Thyroid gland (tissue), 4 donors: ENCODE data around the gene PCAT6.

ENCODE experiments used
- POLR2A ChIP-seq, 2 donors: fragments of 450-650 bp; IDR thresholded peaks; one replicate each; pipeline ENCODE4 v1.6.1; 2017; ENCODE audit warnings: antibody characterized with exemption in 2 of 2, mild to moderate bottlenecking in 2 of 2, moderate library complexity in 1 of 2
- TF ChIP-seq, protein P1 (sequence below), 6 experiments: fragments of 200-600 bp in 3 of 6; fragments of 450-650 bp in 3 of 6; sonication (generic) in 3 of 6; IDR thresholded peaks; one replicate each; pipeline ENCODE4 v1.5.1; 2016 to 2019; ENCODE audit warnings: antibody characterized with exemption in 6 of 6, mild to moderate bottlenecking in 2 of 6, inconsistent platforms in 1 of 6, moderate library complexity in 1 of 6

DNA sequence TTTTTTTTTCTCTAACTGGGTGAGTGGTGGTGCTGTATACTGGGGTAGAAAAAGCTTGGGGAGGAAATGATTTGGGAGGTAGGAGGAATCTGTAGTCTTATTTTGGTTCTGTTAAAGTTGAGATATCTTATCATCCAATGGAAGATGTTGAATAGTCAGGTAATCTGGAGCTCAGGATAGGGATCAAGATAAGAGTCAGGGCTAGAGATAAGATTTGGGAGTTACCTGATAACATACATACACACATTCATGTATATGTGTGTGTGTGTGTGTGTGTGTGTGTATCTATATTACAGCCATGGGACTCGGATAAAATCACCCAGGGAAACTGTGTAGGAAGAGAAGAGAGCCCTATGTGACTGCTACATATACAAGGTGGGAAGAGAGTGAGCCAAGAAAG is 8.1 kb downstream of the PCAT6 start:
- TF ChIP-seq, protein P1, sequence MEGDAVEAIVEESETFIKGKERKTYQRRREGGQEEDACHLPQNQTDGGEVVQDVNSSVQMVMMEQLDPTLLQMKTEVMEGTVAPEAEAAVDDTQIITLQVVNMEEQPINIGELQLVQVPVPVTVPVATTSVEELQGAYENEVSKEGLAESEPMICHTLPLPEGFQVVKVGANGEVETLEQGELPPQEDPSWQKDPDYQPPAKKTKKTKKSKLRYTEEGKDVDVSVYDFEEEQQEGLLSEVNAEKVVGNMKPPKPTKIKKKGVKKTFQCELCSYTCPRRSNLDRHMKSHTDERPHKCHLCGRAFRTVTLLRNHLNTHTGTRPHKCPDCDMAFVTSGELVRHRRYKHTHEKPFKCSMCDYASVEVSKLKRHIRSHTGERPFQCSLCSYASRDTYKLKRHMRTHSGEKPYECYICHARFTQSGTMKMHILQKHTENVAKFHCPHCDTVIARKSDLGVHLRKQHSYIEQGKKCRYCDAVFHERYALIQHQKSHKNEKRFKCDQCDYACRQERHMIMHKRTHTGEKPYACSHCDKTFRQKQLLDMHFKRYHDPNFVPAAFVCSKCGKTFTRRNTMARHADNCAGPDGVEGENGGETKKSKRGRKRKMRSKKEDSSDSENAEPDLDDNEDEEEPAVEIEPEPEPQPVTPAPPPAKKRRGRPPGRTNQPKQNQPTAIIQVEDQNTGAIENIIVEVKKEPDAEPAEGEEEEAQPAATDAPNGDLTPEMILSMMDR (IDR thresholded peaks at IDR 0.05) = no peak
- no peak for TF ChIP-seq POLR2A (IDR thresholded peaks at IDR 0.05)
